Glutamatergic neuron (in vitro differentiated cells): ENCODE results near the gene PTPRN. TPM values are rescaled to one million over a fixed set of nuclear protein-coding genes. Genes with fewer than 3 reads are reported as not detected.
"Not testable (repeated sequence)": the region's sequence is repeated elsewhere in the genome, so short reads cannot be mapped to it uniquely, and the experiment has no call there.

Experiments used
- DNase-seq: peaks from one replicate; pipeline ENCODE4 v3.0.0; 2022
- H3K27ac Mint-ChIP-seq: one replicate; pipeline ENCODE4 v1.8.0; 2020; ENCODE audit warnings: mild to moderate bottlenecking, mixed read lengths, inconsistent platforms; ENCODE audit not compliant: unreplicated experiment
- H3K27me3 Mint-ChIP-seq: one replicate; pipeline ENCODE4 v1.8.0; 2020; ENCODE audit warnings: mild to moderate bottlenecking, moderate library complexity, mixed read lengths, inconsistent platforms; ENCODE audit not compliant: unreplicated experiment
- H3K36me3 Mint-ChIP-seq: one replicate; pipeline ENCODE4 v1.8.0; 2020; ENCODE audit warnings: mild to moderate bottlenecking, mixed read lengths, inconsistent platforms; ENCODE audit not compliant: unreplicated experiment
- H3K4me1 Mint-ChIP-seq: one replicate; pipeline ENCODE4 v1.8.0; 2020; ENCODE audit warnings: mild to moderate bottlenecking, low read depth, mixed read lengths, inconsistent platforms; ENCODE audit not compliant: unreplicated experiment
- H3K4me3 Mint-ChIP-seq: one replicate; pipeline ENCODE4 v1.8.0; 2020; ENCODE audit warnings: mild to moderate bottlenecking, mixed read lengths, inconsistent platforms; ENCODE audit not compliant: unreplicated experiment
- H3K9me3 Mint-ChIP-seq: one replicate; pipeline ENCODE4 v1.8.0; 2020; ENCODE audit warnings: mild to moderate bottlenecking, moderate library complexity, mixed read lengths, inconsistent platforms; ENCODE audit not compliant: unreplicated experiment
- total RNA-seq: library from RNA; stranded (reverse); fragmentation: NEBNext Ultra II Directional; extraction: Animal tissue kit (Norgen Biotek cat#: 25700); gene quantifications from one replicate; pipeline ENCODE4 v1.2.1, GENCODE V29; 2021; ENCODE audit not compliant: unreplicated experiment
- TF ChIP-seq, protein P1 (sequence below): fragments of 200-600 bp; sonication (generic); IDR thresholded peaks from one replicate; pipeline ENCODE4 v1.5.0; 2021; ENCODE audit not compliant: partially characterized antibody, unreplicated experiment

The PTPRN gene
- total RNA-seq, 1 donor from 2014 or later, result 104 TPM

- DNase-seq, result no peak
- H3K9me3 Mint-ChIP-seq, result peaks cover 2% of the 10 kb centered on the region
- H3K36me3 Mint-ChIP-seq, result no peaks in the 10 kb centered on the region
- no peak overlapping the region for H3K4me3 Mint-ChIP-seq
- H3K27ac Mint-ChIP-seq, result no peak overlapping the region
- TF ChIP-seq, protein P1, sequence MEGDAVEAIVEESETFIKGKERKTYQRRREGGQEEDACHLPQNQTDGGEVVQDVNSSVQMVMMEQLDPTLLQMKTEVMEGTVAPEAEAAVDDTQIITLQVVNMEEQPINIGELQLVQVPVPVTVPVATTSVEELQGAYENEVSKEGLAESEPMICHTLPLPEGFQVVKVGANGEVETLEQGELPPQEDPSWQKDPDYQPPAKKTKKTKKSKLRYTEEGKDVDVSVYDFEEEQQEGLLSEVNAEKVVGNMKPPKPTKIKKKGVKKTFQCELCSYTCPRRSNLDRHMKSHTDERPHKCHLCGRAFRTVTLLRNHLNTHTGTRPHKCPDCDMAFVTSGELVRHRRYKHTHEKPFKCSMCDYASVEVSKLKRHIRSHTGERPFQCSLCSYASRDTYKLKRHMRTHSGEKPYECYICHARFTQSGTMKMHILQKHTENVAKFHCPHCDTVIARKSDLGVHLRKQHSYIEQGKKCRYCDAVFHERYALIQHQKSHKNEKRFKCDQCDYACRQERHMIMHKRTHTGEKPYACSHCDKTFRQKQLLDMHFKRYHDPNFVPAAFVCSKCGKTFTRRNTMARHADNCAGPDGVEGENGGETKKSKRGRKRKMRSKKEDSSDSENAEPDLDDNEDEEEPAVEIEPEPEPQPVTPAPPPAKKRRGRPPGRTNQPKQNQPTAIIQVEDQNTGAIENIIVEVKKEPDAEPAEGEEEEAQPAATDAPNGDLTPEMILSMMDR, result no peak
- H3K4me1 Mint-ChIP-seq, result no peaks in the 10 kb centered on the region
- H3K27me3 Mint-ChIP-seq, result peaks cover 11% of the 10 kb centered on the region
Measured at GRCh38 chr2:219325657-219326315, 16.6 kb upstream of the PTPRN start.

GRCh38 chr2:219325136-219325535 lies 15.9 kb upstream of the PTPRN start:
- TF ChIP-seq, protein P1, result no peak
- H3K36me3 Mint-ChIP-seq, result no peaks in the 10 kb centered on the region

DNA sequence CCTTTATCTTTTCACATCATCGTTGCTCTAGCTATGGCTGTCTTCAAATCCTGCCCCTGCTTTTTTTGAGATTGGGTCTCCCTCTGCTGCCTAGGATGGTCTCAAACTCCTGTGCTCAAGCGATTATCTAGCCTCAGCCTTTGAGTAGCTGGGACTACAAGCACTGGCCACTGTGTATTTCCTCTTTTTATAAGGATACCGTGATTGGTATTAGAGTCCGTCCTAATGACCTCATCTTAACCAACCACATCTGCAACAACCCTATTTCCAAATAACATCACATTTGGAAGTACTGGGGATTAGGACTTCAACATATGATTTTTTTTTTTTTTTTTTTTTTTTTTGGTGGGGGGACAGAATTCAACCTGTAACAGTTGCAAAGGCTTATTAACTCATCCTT lies 14.2 kb upstream of the PTPRN start:
- Mint-ChIP-seq H3K4me3 (no peak overlapping the region), H3K27ac (no peak overlapping the region), H3K27me3 (peaks cover 7% of the 10 kb centered on the region), H3K36me3 (no peaks in the 10 kb centered on the region), H3K9me3 (peaks cover 2% of the 10 kb centered on the region), H3K4me1 (no peaks in the 10 kb centered on the region)
- TF ChIP-seq, protein P1, result no peak
- DNase-seq, result no peak

More at GRCh38 chr2:219325136-219325535, 15.9 kb upstream of the PTPRN start:
- H3K27ac Mint-ChIP-seq, result no peak overlapping the region
- no peak for DNase-seq
- H3K27me3 Mint-ChIP-seq, result peaks cover 10% of the 10 kb centered on the region
- H3K4me1 Mint-ChIP-seq, result no peaks in the 10 kb centered on the region
- H3K9me3 Mint-ChIP-seq, result peaks cover 2% of the 10 kb centered on the region
- no peak overlapping the region for H3K4me3 Mint-ChIP-seq

- H3K4me1 Mint-ChIP-seq, result no peaks in the 10 kb centered on the region
- H3K27ac Mint-ChIP-seq, result no peak overlapping the region
- DNase-seq, result no peak
- no peaks in the 10 kb centered on the region for H3K9me3 Mint-ChIP-seq
- TF ChIP-seq, protein P1, result no peak
- H3K36me3 Mint-ChIP-seq, result no peaks in the 10 kb centered on the region
- H3K27me3 Mint-ChIP-seq, result no peaks in the 10 kb centered on the region
- no peak overlapping the region for H3K4me3 Mint-ChIP-seq
Measured at GRCh38 chr2:219314804-219315468, 5.7 kb upstream of the PTPRN start.

GRCh38 chr2:219312683-219313263 lies 3.6 kb upstream of the PTPRN start:
- H3K36me3 Mint-ChIP-seq, H3K4me1 Mint-ChIP-seq, H3K27me3 Mint-ChIP-seq, H3K27ac Mint-ChIP-seq, H3K9me3 Mint-ChIP-seq, DNase-seq, H3K4me3 Mint-ChIP-seq: not testable (repeated sequence)
